Measurements from ENCODE around the gene PTPN11. TPM values are rescaled to one million over a fixed set of nuclear protein-coding genes. Genes with fewer than 3 reads are reported as not detected.

PTPN11 gene
- total RNA-seq, 1 donor from 2014 or later = 86.3 TPM

- Mint-ChIP-seq H3K4me3 (no peak overlapping the region), H3K36me3 (no peaks in the 10 kb centered on the region), H3K4me1 (no peaks in the 10 kb centered on the region), H3K27me3 (ENCODE audit: low read depth) (peaks cover 5% of the 10 kb centered on the region), H3K9me3 (peaks cover 4% of the 10 kb centered on the region), H3K27ac (no peak overlapping the region)
- DNase-seq (ENCODE audit: low spot score in 2 of 2, unreplicated experiment in 2 of 2) = no peak
- TF ChIP-seq CTCF (IDR thresholded peaks at IDR 0.05; ENCODE audit: unreplicated experiment) = no peak
Observed at GRCh38 chr12:112528521-112528920, 109.8 kb downstream of the PTPN11 start.

GRCh38 chr12:112530941-112531340, 112.2 kb downstream of the PTPN11 start:
- H3K27me3 Mint-ChIP-seq (ENCODE audit: low read depth) = peaks cover 5% of the 10 kb centered on the region
- no peaks in the 10 kb centered on the region for H3K36me3 Mint-ChIP-seq
- H3K4me1 Mint-ChIP-seq = no peaks in the 10 kb centered on the region
- DNase-seq (ENCODE audit: low spot score in 2 of 2, unreplicated experiment in 2 of 2) = no peak
- TF ChIP-seq CTCF (IDR thresholded peaks at IDR 0.05; ENCODE audit: unreplicated experiment) = no peak
- H3K4me3 Mint-ChIP-seq = no peak overlapping the region
- H3K27ac Mint-ChIP-seq = no peak overlapping the region
- H3K9me3 Mint-ChIP-seq = peaks cover 4% of the 10 kb centered on the region

- no peaks in the 10 kb centered on the region for H3K4me1 Mint-ChIP-seq
- no peak for TF ChIP-seq CTCF (IDR thresholded peaks at IDR 0.05; ENCODE audit: unreplicated experiment)
- no peak overlapping the region for H3K27ac Mint-ChIP-seq
- H3K36me3 Mint-ChIP-seq = no peaks in the 10 kb centered on the region
- H3K9me3 Mint-ChIP-seq = peaks cover 2% of the 10 kb centered on the region
- H3K4me3 Mint-ChIP-seq = no peak overlapping the region
- DNase-seq (ENCODE audit: low spot score in 2 of 2, unreplicated experiment in 2 of 2) = no peak
- H3K27me3 Mint-ChIP-seq (ENCODE audit: low read depth) = peaks cover 4% of the 10 kb centered on the region
Observed at GRCh38 chr12:112532106-112532505, 113.4 kb downstream of the PTPN11 start.

GRCh38 chr12:112533528-112533927, 114.8 kb downstream of the PTPN11 start:
- Mint-ChIP-seq H3K4me1 (peaks cover 5% of the 10 kb centered on the region), H3K4me3 (no peak overlapping the region), H3K9me3 (no peaks in the 10 kb centered on the region), H3K27ac (no peak overlapping the region), H3K27me3 (ENCODE audit: low read depth) (peaks cover 2% of the 10 kb centered on the region), H3K36me3 (no peaks in the 10 kb centered on the region)
- no peak for DNase-seq (ENCODE audit: low spot score in 2 of 2, unreplicated experiment in 2 of 2)
- TF ChIP-seq CTCF (IDR thresholded peaks at IDR 0.05; ENCODE audit: unreplicated experiment) = no peak

- peaks cover 7% of the 10 kb centered on the region for H3K4me1 Mint-ChIP-seq
- H3K4me3 Mint-ChIP-seq = no peak overlapping the region
- no peak for DNase-seq (ENCODE audit: low spot score in 2 of 2, unreplicated experiment in 2 of 2)
- H3K27ac Mint-ChIP-seq = no peak overlapping the region
- TF ChIP-seq CTCF (IDR thresholded peaks at IDR 0.05; ENCODE audit: unreplicated experiment) = no peak
- H3K9me3 Mint-ChIP-seq = no peaks in the 10 kb centered on the region
- H3K27me3 Mint-ChIP-seq (ENCODE audit: low read depth) = peaks cover 2% of the 10 kb centered on the region
- no peaks in the 10 kb centered on the region for H3K36me3 Mint-ChIP-seq
Observed at GRCh38 chr12:112535017-112535416, 116.3 kb downstream of the PTPN11 start.
